HFFc6 (cell line): Measurements from ENCODE around the gene SULT6B1. TPM values are rescaled to one million over a fixed set of nuclear protein-coding genes. Genes with fewer than 3 reads are reported as not detected.
A peak's percentile ranks its signal among the peaks of the same experiment; 100 is the strongest.

Source experiments
- DNase-seq: peaks from one replicate; pipeline ENCODE4 v3.0.0-alpha.2; 2018
- H3K27ac Mint-ChIP-seq: 2 replicates; pipeline ENCODE4 v1.8.0; 2020; ENCODE audit warnings: mild to moderate bottlenecking, mixed read lengths
- H3K27me3 Mint-ChIP-seq: 2 replicates; pipeline ENCODE4 v1.8.0; 2021; ENCODE audit warnings: mild to moderate bottlenecking, moderate library complexity, mixed read lengths; ENCODE audit not compliant: insufficient read depth
- H3K36me3 Mint-ChIP-seq: 2 replicates; pipeline ENCODE4 v1.8.0; 2021; ENCODE audit warnings: low read depth, mixed read lengths
- H3K4me1 Mint-ChIP-seq: 2 replicates; pipeline ENCODE4 v1.8.0; 2020; ENCODE audit warnings: low read depth, mixed read lengths
- H3K4me3 Mint-ChIP-seq: 2 replicates; pipeline ENCODE4 v1.8.0; 2020; ENCODE audit warnings: mild to moderate bottlenecking, moderate library complexity, mixed read lengths
- H3K9me3 Mint-ChIP-seq: 2 replicates; pipeline ENCODE4 v1.8.0; 2020; ENCODE audit warnings: mild to moderate bottlenecking, mixed read lengths
- CTCF ChIP-seq: fragments of 200-600 bp; sonication (generic); IDR thresholded peaks from 2 replicates; pipeline ENCODE4 v1.5.0; 2021; ENCODE audit warnings: antibody characterized with exemption, mild to moderate bottlenecking
- total RNA-seq, 6 experiments: library from RNA; stranded (reverse); fragmentation: NEBNext Ultra II Directional; extraction: Animal tissue kit (Norgen Biotek cat#: 25700); gene quantifications; 2 replicates in 1 of 6; 3 replicates in 5 of 6; pipeline ENCODE4 v1.2.3, GENCODE V29; 2021

The SULT6B1 gene
- total RNA-seq, 6 experiments from 2014 or later: not detected

GRCh38 chr2:37154785-37155184 lies 33.7 kb downstream of the SULT6B1 start:
- peaks cover 39% of the 10 kb centered on the region for H3K36me3 Mint-ChIP-seq
- H3K4me3 Mint-ChIP-seq: peak overlapping the region; percentile 99
- peaks cover 2% of the 10 kb centered on the region; the same call in 1 of the 2 replicates for H3K27me3 Mint-ChIP-seq
- peaks cover 12% of the 10 kb centered on the region for H3K9me3 Mint-ChIP-seq
- no peak overlapping the region; the same call in 1 of the 2 replicates for H3K27ac Mint-ChIP-seq
- peaks cover 57% of the 10 kb centered on the region for H3K4me1 Mint-ChIP-seq
- no peak for TF ChIP-seq CTCF
- no peak for DNase-seq

- no peak overlapping the region for H3K27ac Mint-ChIP-seq
- H3K27me3 Mint-ChIP-seq: peaks cover 2% of the 10 kb centered on the region; the same call in 1 of the 2 replicates
- peaks cover 45% of the 10 kb centered on the region for H3K36me3 Mint-ChIP-seq
- no peak for DNase-seq
- H3K9me3 Mint-ChIP-seq: peaks cover 12% of the 10 kb centered on the region
- no peak for TF ChIP-seq CTCF
- no peak overlapping the region for H3K4me3 Mint-ChIP-seq
- peaks cover 60% of the 10 kb centered on the region for H3K4me1 Mint-ChIP-seq
Measured at GRCh38 chr2:37153224-37153623, 35.2 kb downstream of the SULT6B1 start.

GRCh38 chr2:37149626-37150322 lies 38.7 kb downstream of the SULT6B1 start:
- peaks cover under 1% of the 10 kb centered on the region for H3K27me3 Mint-ChIP-seq
- H3K36me3 Mint-ChIP-seq: peaks cover 59% of the 10 kb centered on the region
- DNase-seq: no peak
- no peak overlapping the region for H3K27ac Mint-ChIP-seq
- no peak overlapping the region for H3K4me3 Mint-ChIP-seq
- peaks cover 40% of the 10 kb centered on the region for H3K4me1 Mint-ChIP-seq
- H3K9me3 Mint-ChIP-seq: peaks cover 7% of the 10 kb centered on the region
- no peak for TF ChIP-seq CTCF

- no peak overlapping the region for H3K27ac Mint-ChIP-seq
- H3K4me1 Mint-ChIP-seq: peaks cover 37% of the 10 kb centered on the region
- no peak for DNase-seq
- peaks cover 51% of the 10 kb centered on the region for H3K36me3 Mint-ChIP-seq
- H3K9me3 Mint-ChIP-seq: 0 out of 2 replicates have a peak, but pooled peaks cover under 1% of the 10 kb centered on the region
- no peaks in the 10 kb centered on the region; the same call in 1 of the 2 replicates for H3K27me3 Mint-ChIP-seq
- no peak for TF ChIP-seq CTCF
- no peak overlapping the region for H3K4me3 Mint-ChIP-seq
Measured at GRCh38 chr2:37148325-37148724, 40.1 kb downstream of the SULT6B1 start.

- H3K27ac Mint-ChIP-seq: no peak overlapping the region
- no peaks in the 10 kb centered on the region for H3K9me3 Mint-ChIP-seq
- no peak overlapping the region for H3K4me3 Mint-ChIP-seq
- no peak for TF ChIP-seq CTCF
- DNase-seq: no peak
- peaks cover 22% of the 10 kb centered on the region for H3K4me1 Mint-ChIP-seq
- peaks cover 40% of the 10 kb centered on the region for H3K36me3 Mint-ChIP-seq
- H3K27me3 Mint-ChIP-seq: no peaks in the 10 kb centered on the region; the same call in 1 of the 2 replicates
Measured at GRCh38 chr2:37146062-37146461, 42.4 kb downstream of the SULT6B1 start.
